H1 (cell line): ENCODE measurements around the gene SMIM44.

ENCODE experiments used
- EP300 ChIP-seq, 2 experiments: IDR thresholded peaks; 1 replicate in 1 of 2; 2 replicates in 1 of 2; pipeline ENCODE4 v1.6.1; 2011 to 2012; ENCODE audit warnings: low read depth in 2 of 2, low read length in 2 of 2, mild to moderate bottlenecking in 2 of 2, borderline replicate concordance in 1 of 2, inconsistent platforms in 1 of 2, moderate library complexity in 1 of 2
- EZH2 ChIP-seq: fragments of 200-600 bp; sonication (generic); IDR thresholded peaks from 2 replicates; pipeline ENCODE4 v1.7.1; 2012; ENCODE audit warnings: low read depth, mild to moderate bottlenecking, moderate library complexity, low read length, inconsistent platforms; ENCODE audit not compliant: severe bottlenecking
- GABPA ChIP-seq: IDR thresholded peaks from 2 replicates; pipeline ENCODE4 v1.6.1; 2011; ENCODE audit warnings: mild to moderate bottlenecking, low read length, moderate library complexity, borderline replicate concordance; ENCODE audit not compliant: insufficient read depth
- KDM5A ChIP-seq: fragments of 200-600 bp; IDR thresholded peaks from 2 replicates; pipeline ENCODE4 v1.7.1; 2012; ENCODE audit warnings: mild to moderate bottlenecking, low read length, inconsistent platforms, mixed read lengths
- MAFK ChIP-seq: IDR thresholded peaks from 2 replicates; pipeline ENCODE4 v1.6.1; 2012; ENCODE audit warnings: low read depth, mild to moderate bottlenecking, improper control_type of control experiment, low read length
- NRF1 ChIP-seq: IDR thresholded peaks from 2 replicates; pipeline ENCODE4 v1.6.1; 2011; ENCODE audit warnings: mild to moderate bottlenecking, low read depth, low read length, improper control_type of control experiment
- POLR2AphosphoS5 ChIP-seq: IDR thresholded peaks from 2 replicates; pipeline ENCODE4 v1.6.1; 2011; ENCODE audit warnings: low read depth, low read length
- RAD21 ChIP-seq, 2 experiments: IDR thresholded peaks in 1 of 2; conservative IDR thresholded peaks in 1 of 2; 2 replicates each; pipeline ENCODE4 v1.6.1; 2011; ENCODE audit warnings: low read depth in 2 of 2, low read length in 2 of 2, improper control_type of control experiment in 1 of 2, inconsistent platforms in 1 of 2, mild to moderate bottlenecking in 1 of 2, moderate library complexity in 1 of 2
- TAF1 ChIP-seq: IDR thresholded peaks from 2 replicates; pipeline ENCODE4 v1.6.1; 2011; ENCODE audit warnings: mild to moderate bottlenecking, low read depth, low read length
- TCF12 ChIP-seq: IDR thresholded peaks from 2 replicates; pipeline ENCODE4 v1.6.1; 2011; ENCODE audit warnings: low read depth, mild to moderate bottlenecking, low read length
- YY1 ChIP-seq: IDR thresholded peaks from 2 replicates; pipeline ENCODE4 v1.6.1; 2011; ENCODE audit warnings: low read depth, mild to moderate bottlenecking, low read length
- ZNF274 ChIP-seq: IDR thresholded peaks from 2 replicates; pipeline ENCODE4 v1.7.0; 2012; ENCODE audit warnings: low read length, borderline replicate concordance; ENCODE audit errors: extremely low read depth
- TF ChIP-seq, protein P1 (sequence below), 3 experiments: IDR thresholded peaks; 1 replicate in 2 of 3; 2 replicates in 1 of 3; pipeline versions ENCODE4 v1.5.1 to v1.6.1; 2011; ENCODE audit warnings: low read length in 3 of 3, mild to moderate bottlenecking in 3 of 3, inconsistent platforms in 2 of 3, low read depth in 1 of 3, moderate library complexity in 1 of 3; ENCODE audit not compliant: insufficient read depth in 1 of 3; ENCODE audit errors: control extremely low read depth in 1 of 3

- TF ChIP-seq, protein P1, sequence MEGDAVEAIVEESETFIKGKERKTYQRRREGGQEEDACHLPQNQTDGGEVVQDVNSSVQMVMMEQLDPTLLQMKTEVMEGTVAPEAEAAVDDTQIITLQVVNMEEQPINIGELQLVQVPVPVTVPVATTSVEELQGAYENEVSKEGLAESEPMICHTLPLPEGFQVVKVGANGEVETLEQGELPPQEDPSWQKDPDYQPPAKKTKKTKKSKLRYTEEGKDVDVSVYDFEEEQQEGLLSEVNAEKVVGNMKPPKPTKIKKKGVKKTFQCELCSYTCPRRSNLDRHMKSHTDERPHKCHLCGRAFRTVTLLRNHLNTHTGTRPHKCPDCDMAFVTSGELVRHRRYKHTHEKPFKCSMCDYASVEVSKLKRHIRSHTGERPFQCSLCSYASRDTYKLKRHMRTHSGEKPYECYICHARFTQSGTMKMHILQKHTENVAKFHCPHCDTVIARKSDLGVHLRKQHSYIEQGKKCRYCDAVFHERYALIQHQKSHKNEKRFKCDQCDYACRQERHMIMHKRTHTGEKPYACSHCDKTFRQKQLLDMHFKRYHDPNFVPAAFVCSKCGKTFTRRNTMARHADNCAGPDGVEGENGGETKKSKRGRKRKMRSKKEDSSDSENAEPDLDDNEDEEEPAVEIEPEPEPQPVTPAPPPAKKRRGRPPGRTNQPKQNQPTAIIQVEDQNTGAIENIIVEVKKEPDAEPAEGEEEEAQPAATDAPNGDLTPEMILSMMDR (IDR thresholded peaks at IDR 0.05; ENCODE audit: control extremely low read depth in 1 of 3, insufficient read depth in 1 of 3, low read depth in 1 of 3, low read length in 3 of 3): no peak
- TF ChIP-seq ZNF274: no peak
- TF ChIP-seq TAF1: no peak
- no peak for TF ChIP-seq RAD21 (IDR thresholded peaks at IDR 0.05 in 1 of 2, conservative IDR thresholded peaks at IDR 0.05 in 1 of 2; ENCODE audit: low read depth in 2 of 2, low read length in 2 of 2)
- TF ChIP-seq TCF12: no peak
- no peak for TF ChIP-seq NRF1
- no peak for TF ChIP-seq POLR2AphosphoS5
- TF ChIP-seq KDM5A: no peak
- no peak for TF ChIP-seq EP300 (IDR thresholded peaks at IDR 0.05; ENCODE audit: borderline replicate concordance in 1 of 2, low read depth in 2 of 2, low read length in 2 of 2)
- TF ChIP-seq YY1: no peak
- TF ChIP-seq MAFK: no peak
- TF ChIP-seq EZH2: no peak
- TF ChIP-seq GABPA: no peak
Measured at GRCh38 chr19:3528080-3528479, 44.8 kb upstream of the SMIM44 start.
